GM19463 (cell line): ENCODE measurements around the gene KLHL40.

ENCODE experiments used
- ATAC-seq: cut with Tn5 transposase; IDR thresholded peaks from one replicate; pipeline ENCODE4 v1.9.1; 2021; ENCODE audit warnings: mild to moderate bottlenecking, moderate library complexity; ENCODE audit not compliant: unreplicated experiment

Gene KLHL40

GRCh38 chr3:42702066-42702951 is 17.0 kb downstream of the KLHL40 start, which contains the start of gene HHATL:
HHATL (minus strand) TSS chr3:42702798; CDS start chr3:42700826, 1,972 bp downstream.
- ATAC-seq: no peak

GRCh38 chr3:42702982-42703694 is 17.8 kb downstream of the KLHL40 start:
- ATAC-seq: no peak

- ATAC-seq: no peak
Measured at GRCh38 chr3:42703695-42704025, 18.3 kb downstream of the KLHL40 start.

GRCh38 chr3:42704136-42704841 is 19.0 kb downstream of the KLHL40 start:
- no peak for ATAC-seq

GRCh38 chr3:42705058-42705767 is 19.9 kb downstream of the KLHL40 start:
- ATAC-seq: no peak

- ATAC-seq: no peak
Measured at GRCh38 chr3:42705962-42706585, 20.7 kb downstream of the KLHL40 start.

- no peak for ATAC-seq
Measured at GRCh38 chr3:42706721-42707619, 21.6 kb downstream of the KLHL40 start.

- ATAC-seq: no peak
Measured at GRCh38 chr3:42707620-42708355, 22.5 kb downstream of the KLHL40 start.

- ATAC-seq: no peak
Measured at GRCh38 chr3:42708611-42709151, 23.3 kb downstream of the KLHL40 start.

- ATAC-seq: no peak
Measured at GRCh38 chr3:42709621-42710020, 24.3 kb downstream of the KLHL40 start.

- no peak for ATAC-seq
Measured at GRCh38 chr3:42710323-42711021, 25.1 kb downstream of the KLHL40 start.

- no peak for ATAC-seq
Measured at GRCh38 chr3:42711491-42712343, 26.4 kb downstream of the KLHL40 start.

- no peak for ATAC-seq
Measured at GRCh38 chr3:42712344-42712648, 27.0 kb downstream of the KLHL40 start.

GRCh38 chr3:42712688-42713372 is 27.5 kb downstream of the KLHL40 start:
- no peak for ATAC-seq

- no peak for ATAC-seq
Measured at GRCh38 chr3:42713747-42714146, 28.4 kb downstream of the KLHL40 start.

- ATAC-seq: no peak
Measured at GRCh38 chr3:42714171-42714852, 29.0 kb downstream of the KLHL40 start.
